ENCODE results near the gene SCUBE1.

SCUBE1 gene

DNA sequence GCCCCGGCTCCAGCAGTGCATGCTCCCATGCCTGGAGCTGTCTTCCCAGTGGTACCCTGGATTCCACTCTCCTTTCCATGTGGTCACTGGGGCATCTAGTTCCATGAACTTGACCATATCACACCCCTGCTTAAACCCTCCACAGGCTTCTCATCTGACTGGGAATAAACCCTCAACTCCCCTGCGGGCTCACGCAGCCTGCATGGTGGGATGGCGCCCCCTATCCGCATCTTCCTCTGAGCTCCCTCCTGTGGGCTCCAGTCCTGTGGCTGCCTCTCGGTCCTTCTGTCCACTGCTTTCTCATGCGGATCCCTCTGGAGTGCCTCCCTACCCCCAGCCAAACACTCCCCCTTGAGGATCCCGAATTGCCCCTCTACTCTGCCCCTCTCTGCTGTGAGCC is 114.8 kb downstream of the SCUBE1 start:
- Mint-ChIP-seq H3K4me1 (peaks cover 65% of the 10 kb centered on the region), H3K9me3 (no peaks in the 10 kb centered on the region), H3K36me3 (ENCODE audit: low read depth) (peaks cover 20% of the 10 kb centered on the region), H3K27ac (peak overlapping the region; percentile 44), H3K27me3 (ENCODE audit: low read depth, poor library complexity) (peaks cover 33% of the 10 kb centered on the region), H3K4me3 (no peak overlapping the region)
- peak; percentile 62 for DNase-seq
- TF ChIP-seq, protein P1, sequence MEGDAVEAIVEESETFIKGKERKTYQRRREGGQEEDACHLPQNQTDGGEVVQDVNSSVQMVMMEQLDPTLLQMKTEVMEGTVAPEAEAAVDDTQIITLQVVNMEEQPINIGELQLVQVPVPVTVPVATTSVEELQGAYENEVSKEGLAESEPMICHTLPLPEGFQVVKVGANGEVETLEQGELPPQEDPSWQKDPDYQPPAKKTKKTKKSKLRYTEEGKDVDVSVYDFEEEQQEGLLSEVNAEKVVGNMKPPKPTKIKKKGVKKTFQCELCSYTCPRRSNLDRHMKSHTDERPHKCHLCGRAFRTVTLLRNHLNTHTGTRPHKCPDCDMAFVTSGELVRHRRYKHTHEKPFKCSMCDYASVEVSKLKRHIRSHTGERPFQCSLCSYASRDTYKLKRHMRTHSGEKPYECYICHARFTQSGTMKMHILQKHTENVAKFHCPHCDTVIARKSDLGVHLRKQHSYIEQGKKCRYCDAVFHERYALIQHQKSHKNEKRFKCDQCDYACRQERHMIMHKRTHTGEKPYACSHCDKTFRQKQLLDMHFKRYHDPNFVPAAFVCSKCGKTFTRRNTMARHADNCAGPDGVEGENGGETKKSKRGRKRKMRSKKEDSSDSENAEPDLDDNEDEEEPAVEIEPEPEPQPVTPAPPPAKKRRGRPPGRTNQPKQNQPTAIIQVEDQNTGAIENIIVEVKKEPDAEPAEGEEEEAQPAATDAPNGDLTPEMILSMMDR (IDR thresholded peaks at IDR 0.05): peak; percentile 36

DNA sequence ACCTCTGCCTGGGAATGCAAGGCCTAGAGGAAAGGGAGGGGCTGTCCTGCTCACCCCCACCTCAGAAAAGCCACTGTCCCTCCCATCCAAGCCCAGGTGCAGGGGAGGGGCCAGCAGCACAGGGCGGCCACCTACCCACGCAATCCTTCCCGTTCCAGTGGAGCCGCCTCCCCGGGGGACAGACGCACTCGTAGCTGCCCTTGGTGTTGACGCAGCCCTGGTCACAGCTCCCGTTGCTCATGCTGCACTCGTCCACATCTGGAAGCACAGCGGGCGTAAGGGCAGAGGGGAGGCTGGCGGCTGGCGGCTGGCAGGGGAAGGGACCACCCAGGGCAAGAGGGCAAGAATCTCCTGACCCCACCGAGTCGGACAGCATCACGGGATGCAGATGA is 115.9 kb downstream of the SCUBE1 start:
- Mint-ChIP-seq H3K27me3 (ENCODE audit: low read depth, poor library complexity) (peaks cover 22% of the 10 kb centered on the region), H3K4me1 (peaks cover 64% of the 10 kb centered on the region), H3K36me3 (ENCODE audit: low read depth) (peaks cover 19% of the 10 kb centered on the region), H3K4me3 (no peak overlapping the region), H3K27ac (no peak overlapping the region), H3K9me3 (no peaks in the 10 kb centered on the region)
- TF ChIP-seq, protein P1 (IDR thresholded peaks at IDR 0.05): no peak
- peak; percentile 33 for DNase-seq

DNA sequence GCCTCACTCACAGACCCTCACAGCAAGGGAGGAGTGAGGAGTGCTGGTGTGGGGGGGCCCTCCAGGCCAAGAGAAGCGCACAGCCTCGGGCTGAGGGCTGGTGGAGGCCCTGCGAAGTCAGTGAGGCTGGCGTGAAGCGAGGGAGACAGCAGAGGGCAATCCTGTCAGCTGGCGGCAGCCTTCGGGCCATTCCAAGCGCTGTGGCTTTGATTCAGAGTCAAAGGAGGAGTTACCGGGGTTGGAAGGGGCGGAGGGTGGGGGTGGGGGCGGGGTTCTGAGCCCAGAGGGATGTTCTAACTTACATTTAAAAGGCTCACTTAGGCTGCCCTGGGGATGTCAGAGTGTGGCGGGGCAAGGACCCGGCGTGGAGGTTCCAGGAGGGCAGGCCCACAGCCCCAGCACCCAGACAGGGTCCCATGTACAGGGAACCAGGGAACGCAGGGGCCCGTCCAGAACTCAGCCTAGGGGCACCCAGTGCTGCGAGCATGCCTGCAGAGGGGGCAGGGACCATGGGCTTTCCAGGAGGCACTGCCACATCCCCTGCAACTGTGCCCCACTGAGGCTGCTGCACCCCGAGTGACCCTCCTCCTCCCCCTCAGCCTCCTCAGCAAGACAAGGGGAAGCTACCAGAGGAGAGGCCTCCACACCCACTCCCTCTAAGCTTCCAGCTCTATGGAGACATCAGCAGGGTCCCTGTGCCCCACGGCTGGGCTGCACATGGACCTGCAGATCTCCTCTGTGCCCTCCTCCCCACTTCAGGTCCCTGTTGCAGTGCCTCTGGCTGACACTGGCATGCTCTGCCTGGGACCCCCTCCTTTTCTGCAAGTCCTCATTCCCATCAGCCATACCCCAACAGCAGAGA is 116.6 kb downstream of the SCUBE1 start:
- Mint-ChIP-seq H3K27me3 (ENCODE audit: low read depth, poor library complexity) (peaks cover 19% of the 10 kb centered on the region), H3K36me3 (ENCODE audit: low read depth) (peaks cover 19% of the 10 kb centered on the region), H3K27ac (peak overlapping the region; percentile 32), H3K4me3 (no peak overlapping the region), H3K4me1 (peaks cover 65% of the 10 kb centered on the region), H3K9me3 (no peaks in the 10 kb centered on the region)
- DNase-seq: peak; percentile 70
- TF ChIP-seq, protein P1 (IDR thresholded peaks at IDR 0.05): no peak

DNA sequence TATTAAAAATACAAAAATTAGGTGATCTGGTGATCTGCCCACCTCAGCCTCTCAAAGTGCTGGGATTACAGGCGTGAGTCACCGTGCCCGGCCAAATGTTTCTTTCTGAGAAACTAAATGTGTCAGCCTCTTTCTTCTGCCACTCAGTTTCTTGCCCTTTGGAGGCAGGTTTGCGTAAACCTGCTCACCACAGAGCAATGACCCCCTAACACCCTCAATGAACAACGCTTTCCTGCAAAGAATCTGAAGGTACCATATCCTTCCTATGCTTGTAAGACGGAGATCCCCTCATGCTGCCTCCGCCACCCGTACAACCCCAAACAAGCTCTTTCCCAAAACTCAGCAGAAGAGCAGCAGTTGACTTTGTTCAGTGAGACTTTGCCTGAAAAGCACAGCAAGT is 117.6 kb downstream of the SCUBE1 start:
- peaks cover 58% of the 10 kb centered on the region for H3K4me1 Mint-ChIP-seq
- H3K36me3 Mint-ChIP-seq (ENCODE audit: low read depth): peaks cover 19% of the 10 kb centered on the region
- no peak overlapping the region for H3K27ac Mint-ChIP-seq
- peak overlapping the region; percentile 39 for H3K4me3 Mint-ChIP-seq
- TF ChIP-seq, protein P1 (IDR thresholded peaks at IDR 0.05): no peak
- DNase-seq: no peak
- peaks cover 15% of the 10 kb centered on the region for H3K27me3 Mint-ChIP-seq (ENCODE audit: low read depth, poor library complexity)
- no peaks in the 10 kb centered on the region for H3K9me3 Mint-ChIP-seq

DNA sequence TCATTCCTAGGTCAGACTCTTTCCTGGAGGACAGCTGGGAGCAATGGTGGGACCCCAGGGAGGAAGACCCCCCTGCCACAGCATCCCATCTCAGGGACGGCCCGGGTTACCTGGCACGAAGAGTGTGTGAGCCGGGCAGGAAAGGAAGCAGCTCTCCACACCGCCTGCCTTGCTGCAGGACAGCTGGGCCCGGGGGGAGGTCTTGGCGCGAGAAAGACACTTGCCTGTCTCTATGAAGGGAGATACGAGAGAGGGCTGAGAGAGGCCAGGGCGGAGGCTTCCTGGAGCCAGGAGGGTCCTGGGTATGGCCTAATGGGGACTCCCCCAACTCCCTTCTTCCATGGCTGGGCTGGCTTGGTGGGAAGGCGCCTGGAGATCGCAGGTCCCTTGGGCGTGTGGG is 120.2 kb downstream of the SCUBE1 start:
- H3K36me3 Mint-ChIP-seq (ENCODE audit: low read depth): peaks cover 30% of the 10 kb centered on the region
- no peak overlapping the region for H3K4me3 Mint-ChIP-seq
- peaks cover 61% of the 10 kb centered on the region for H3K4me1 Mint-ChIP-seq
- TF ChIP-seq, protein P1 (IDR thresholded peaks at IDR 0.05): no peak
- no peaks in the 10 kb centered on the region for H3K9me3 Mint-ChIP-seq
- peaks cover 12% of the 10 kb centered on the region for H3K27me3 Mint-ChIP-seq (ENCODE audit: low read depth, poor library complexity)
- H3K27ac Mint-ChIP-seq: no peak overlapping the region
- no peak for DNase-seq

DNA sequence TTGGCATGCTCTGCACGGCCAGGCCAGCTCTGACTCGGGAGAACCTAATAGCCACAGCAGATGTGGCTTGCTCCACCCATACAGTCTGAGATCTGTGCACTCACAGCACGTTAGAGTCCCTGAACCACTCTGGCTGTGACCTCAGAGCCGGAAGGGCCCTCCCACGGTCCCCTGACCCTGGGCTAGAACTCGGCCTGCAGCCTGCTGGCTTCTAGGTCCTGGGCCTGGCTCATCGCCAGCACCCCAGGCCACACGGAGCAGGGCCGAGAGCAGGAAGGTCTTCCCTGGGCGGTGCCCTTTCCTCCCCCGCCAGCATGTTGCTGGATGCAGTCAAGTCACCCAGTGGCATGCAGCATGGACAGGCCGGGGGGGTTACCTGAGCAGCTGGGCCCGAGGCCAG is 120.9 kb downstream of the SCUBE1 start:
- DNase-seq: no peak
- no peak overlapping the region for H3K27ac Mint-ChIP-seq
- H3K27me3 Mint-ChIP-seq (ENCODE audit: low read depth, poor library complexity): peaks cover 17% of the 10 kb centered on the region
- H3K9me3 Mint-ChIP-seq: no peaks in the 10 kb centered on the region
- TF ChIP-seq, protein P1 (IDR thresholded peaks at IDR 0.05): no peak
- H3K36me3 Mint-ChIP-seq (ENCODE audit: low read depth): peaks cover 37% of the 10 kb centered on the region
- H3K4me1 Mint-ChIP-seq: peaks cover 62% of the 10 kb centered on the region
- no peak overlapping the region for H3K4me3 Mint-ChIP-seq

Data from nephron progenitor cell (in vitro differentiated cells).